Small intestine (tissue), 7 donors: ENCODE results near the gene CHP2. TPM values are rescaled to one million over a fixed set of nuclear protein-coding genes. Genes with fewer than 3 reads are reported as not detected.
"Not testable (repeated sequence)": the region's sequence is repeated elsewhere in the genome, so short reads cannot be mapped to it uniquely, and the experiment has no call there.

Experiments
- DNase-seq, 2 donors: peaks; one replicate each; pipeline versions ENCODE4 v3.0.0 to v3.0.0-alpha.2; 2013
- FAIRE-seq: peaks from 2 replicates; lab custom pipeline; 2012; peaks lifted over from hg19 to GRCh38; lab: Jason Lieb, UNC
- H3K27ac ChIP-seq, 3 donors: one replicate each; pipeline ENCODE4 v1.5.1; 2013; ENCODE audit warnings: low read length in 2 of 3, mild to moderate bottlenecking in 2 of 3, control low read depth in 1 of 3, inconsistent platforms in 1 of 3, low read depth in 1 of 3, moderate library complexity in 1 of 3
- H3K27me3 ChIP-seq, 3 donors: one replicate each; pipeline ENCODE4 v1.6.1; 2013; ENCODE audit warnings: low read length in 3 of 3, inconsistent platforms in 1 of 3; ENCODE audit not compliant: control insufficient read depth in 3 of 3, insufficient read depth in 3 of 3
- H3K36me3 ChIP-seq, 3 donors: one replicate each; pipeline ENCODE4 v1.6.1; 2013; ENCODE audit warnings: low read length in 3 of 3, inconsistent platforms in 1 of 3, low read depth in 1 of 3, mild to moderate bottlenecking in 1 of 3, moderate library complexity in 1 of 3; ENCODE audit not compliant: control insufficient read depth in 3 of 3, insufficient read depth in 2 of 3
- H3K4me1 ChIP-seq, 3 donors: one replicate each; pipeline ENCODE4 v1.6.1; 2013; ENCODE audit warnings: low read length in 2 of 3, inconsistent platforms in 1 of 3, low read depth in 1 of 3, mild to moderate bottlenecking in 1 of 3, moderate library complexity in 1 of 3; ENCODE audit not compliant: control insufficient read depth in 3 of 3, insufficient read depth in 2 of 3
- H3K4me3 ChIP-seq, 3 donors: one replicate each; pipeline ENCODE4 v1.5.1; 2013; ENCODE audit warnings: low read length in 3 of 3, control low read depth in 1 of 3, inconsistent platforms in 1 of 3, low read depth in 1 of 3, mild to moderate bottlenecking in 1 of 3, moderate library complexity in 1 of 3
- H3K9me3 ChIP-seq, 2 donors: one replicate each; pipeline ENCODE4 v1.6.1; 2013; ENCODE audit warnings: low read depth in 1 of 2, low read length in 1 of 2; ENCODE audit not compliant: control insufficient read depth in 2 of 2, insufficient read depth in 1 of 2
- WGBS, 3 donors: extraction: QIAGEN DNeasy Blood & Tissue Kit; methylation state at CpG; one replicate each; pipeline ENCODE4 v1.1.7; 2013; 5-methylcytosine and 5-hydroxymethylcytosine counted together
- polyA plus RNA-seq, 4 donors: library from polyadenylated mRNA; stranded (reverse) in 3 of 4; unstranded in 1 of 4; fragments of 200-250 nt in 3 of 4; fragments of 120-200 nt in 1 of 4; gene quantifications; one replicate each; pipeline versions ENCODE4 v1.2.1 to v1.2.3, GENCODE V29; 2013
- donor health status: healthy with polysubstance abuse.
- donor health status: control.
- donor health status: control.
- donor health status: Bipolar disorder and iron deficiency.
- donor health status: healthy.

CHP2 gene
- polyA plus RNA-seq, 4 donors = 144 to 416 (median 298) TPM

GRCh38 chr16:23734176-23734893, 20.5 kb upstream of the CHP2 start:
- no peaks in the 10 kb centered on the region for H3K27me3 ChIP-seq
- H3K36me3 ChIP-seq = no peaks in the 10 kb centered on the region
- FAIRE-seq (no peak), DNase-seq (no peak)
- H3K27ac ChIP-seq = no peak overlapping the region
- WGBS, 3 donors = 86 to 88% (median 88%) methylated on average over 19 of the region's 19 CpGs
- H3K9me3 ChIP-seq = no peaks in the 10 kb centered on the region
- no peaks in the 10 kb centered on the region for H3K4me1 ChIP-seq
- H3K4me3 ChIP-seq = no peak overlapping the region

GRCh38 chr16:23737423-23738028, 17.3 kb upstream of the CHP2 start:
- not testable (repeated sequence) for DNase-seq, H3K4me1 ChIP-seq, H3K4me3 ChIP-seq, FAIRE-seq, H3K36me3 ChIP-seq, H3K9me3 ChIP-seq, H3K27ac ChIP-seq, H3K27me3 ChIP-seq
- 85 to 93% (median 93%) methylated on average over 1 of the region's 1 CpG for WGBS, 3 donors

GRCh38 chr16:23739516-23739915, 15.3 kb upstream of the CHP2 start:
- Histone ChIP-seq H3K27ac (no peak overlapping the region), H3K36me3 (no peaks in the 10 kb centered on the region), H3K4me1 (no peaks in the 10 kb centered on the region), H3K4me3 (no peak overlapping the region), H3K27me3 (no peaks in the 10 kb centered on the region), H3K9me3 (no peaks in the 10 kb centered on the region)
- DNase-seq = no peak
- FAIRE-seq = no peak
- WGBS, 3 donors = 72 to 79% (median 78%) methylated on average over 1 of the region's 1 CpG

- H3K36me3 ChIP-seq = no peaks in the 10 kb centered on the region
- no peaks in the 10 kb centered on the region for H3K9me3 ChIP-seq
- no peak overlapping the region for H3K27ac ChIP-seq
- H3K4me1 ChIP-seq = no peaks in the 10 kb centered on the region
- H3K27me3 ChIP-seq = no peaks in the 10 kb centered on the region
- 63 to 71% (median 68%) methylated on average over 2 of the region's 2 CpGs for WGBS, 3 donors
- DNase-seq = no peak
- H3K4me3 ChIP-seq = no peak overlapping the region
- FAIRE-seq = no peak
These were observed 13.0 kb upstream of the CHP2 start for GRCh38 chr16:23741675-23742303.

- H3K9me3 ChIP-seq = no peaks in the 10 kb centered on the region
- peaks cover 0 to 4% (median 0%) of the 10 kb centered on the region in 3 donors for H3K27me3 ChIP-seq
- FAIRE-seq = no peak
- H3K4me3 ChIP-seq = no peak overlapping the region
- WGBS, 3 donors = 27 to 48% (median 38%) methylated on average over 4 of the region's 4 CpGs
- H3K27ac ChIP-seq = no peak overlapping the region
- DNase-seq = peak in 1 of 2 donors; percentile 60
- H3K36me3 ChIP-seq = no peaks in the 10 kb centered on the region
- H3K4me1 ChIP-seq = no peaks in the 10 kb centered on the region
These were observed 12.1 kb upstream of the CHP2 start for GRCh38 chr16:23742766-23743165.

GRCh38 chr16:23745263-23745662, 9.6 kb upstream of the CHP2 start:
- no peaks in the 10 kb centered on the region for H3K4me1 ChIP-seq
- no peaks in the 10 kb centered on the region for H3K9me3 ChIP-seq
- peaks cover 0 to 4% (median 0%) of the 10 kb centered on the region in 3 donors for H3K27me3 ChIP-seq
- 73 to 80% (median 77%) methylated on average over 4 of the region's 4 CpGs for WGBS, 3 donors
- no peak overlapping the region for H3K4me3 ChIP-seq
- no peaks in the 10 kb centered on the region for H3K36me3 ChIP-seq
- FAIRE-seq = no peak
- DNase-seq = no peak
- no peak overlapping the region for H3K27ac ChIP-seq

- WGBS, 3 donors = 66 to 78% (median 77%) methylated on average over 1 of the region's 1 CpG
- H3K9me3 ChIP-seq = no peaks in the 10 kb centered on the region
- DNase-seq = no peak
- H3K27ac ChIP-seq = no peak overlapping the region
- peaks cover 0 to 4% (median 0%) of the 10 kb centered on the region in 3 donors for H3K27me3 ChIP-seq
- H3K4me3 ChIP-seq = no peak overlapping the region
- FAIRE-seq = no peak
- peaks cover 0 to under 1% (median 0%) of the 10 kb centered on the region in 3 donors for H3K4me1 ChIP-seq
- no peaks in the 10 kb centered on the region for H3K36me3 ChIP-seq
These were observed 6.2 kb upstream of the CHP2 start for GRCh38 chr16:23748630-23749029.

- H3K4me3 ChIP-seq, H3K9me3 ChIP-seq, H3K27ac ChIP-seq, H3K36me3 ChIP-seq, DNase-seq, H3K4me1 ChIP-seq, FAIRE-seq: not testable (repeated sequence)
- peaks cover 0 to 12% (median 7%) of the 10 kb centered on the region in 3 donors for H3K27me3 ChIP-seq
- 82 to 93% (median 86%) methylated on average over 1 of the region's 1 CpG for WGBS, 3 donors
These were observed 3.8 kb upstream of the CHP2 start for GRCh38 chr16:23751053-23751452.
